Progenitor cell of endocrine pancreas (in vitro differentiated cells): ENCODE data around the gene COASY. TPM values are rescaled to one million over a fixed set of nuclear protein-coding genes. Genes with fewer than 3 reads are reported as not detected.

Experiments
- DNase-seq: peaks from one replicate; pipeline ENCODE4 v3.0.0; 2021; ENCODE audit warnings: low spot score; ENCODE audit not compliant: unreplicated experiment
- H3K27ac Mint-ChIP-seq: 2 replicates; pipeline ENCODE4 v1.8.0; 2021; ENCODE audit warnings: mild to moderate bottlenecking, moderate library complexity, mixed read lengths
- H3K27me3 Mint-ChIP-seq: 2 replicates; pipeline ENCODE4 v1.8.0; 2021; ENCODE audit warnings: mixed read lengths
- H3K36me3 Mint-ChIP-seq: 2 replicates; pipeline ENCODE4 v1.8.0; 2022; ENCODE audit warnings: mixed read lengths; ENCODE audit not compliant: insufficient read depth
- H3K4me1 Mint-ChIP-seq: 2 replicates; pipeline ENCODE4 v1.8.0; 2021; ENCODE audit warnings: low read depth, mixed read lengths
- H3K4me3 Mint-ChIP-seq: 2 replicates; pipeline ENCODE4 v1.8.0; 2021; ENCODE audit warnings: low read depth, mild to moderate bottlenecking, moderate library complexity, mixed read lengths
- H3K9me3 Mint-ChIP-seq: 2 replicates; pipeline ENCODE4 v1.8.0; 2021; ENCODE audit warnings: low read depth, mixed read lengths
- total RNA-seq: library from RNA; stranded (reverse); gene quantifications from 2 replicates; pipeline ENCODE4 v1.2.1, GENCODE V29; 2021
- TF ChIP-seq, protein P1 (sequence below): fragments of 200-600 bp; sonication (generic); IDR thresholded peaks from one replicate; pipeline ENCODE4 v1.5.0; 2021; ENCODE audit warnings: antibody characterized with exemption, mild to moderate bottlenecking; ENCODE audit not compliant: unreplicated experiment

COASY gene
- total RNA-seq, 1 donor from 2014 or later, result 66.9 TPM

DNA sequence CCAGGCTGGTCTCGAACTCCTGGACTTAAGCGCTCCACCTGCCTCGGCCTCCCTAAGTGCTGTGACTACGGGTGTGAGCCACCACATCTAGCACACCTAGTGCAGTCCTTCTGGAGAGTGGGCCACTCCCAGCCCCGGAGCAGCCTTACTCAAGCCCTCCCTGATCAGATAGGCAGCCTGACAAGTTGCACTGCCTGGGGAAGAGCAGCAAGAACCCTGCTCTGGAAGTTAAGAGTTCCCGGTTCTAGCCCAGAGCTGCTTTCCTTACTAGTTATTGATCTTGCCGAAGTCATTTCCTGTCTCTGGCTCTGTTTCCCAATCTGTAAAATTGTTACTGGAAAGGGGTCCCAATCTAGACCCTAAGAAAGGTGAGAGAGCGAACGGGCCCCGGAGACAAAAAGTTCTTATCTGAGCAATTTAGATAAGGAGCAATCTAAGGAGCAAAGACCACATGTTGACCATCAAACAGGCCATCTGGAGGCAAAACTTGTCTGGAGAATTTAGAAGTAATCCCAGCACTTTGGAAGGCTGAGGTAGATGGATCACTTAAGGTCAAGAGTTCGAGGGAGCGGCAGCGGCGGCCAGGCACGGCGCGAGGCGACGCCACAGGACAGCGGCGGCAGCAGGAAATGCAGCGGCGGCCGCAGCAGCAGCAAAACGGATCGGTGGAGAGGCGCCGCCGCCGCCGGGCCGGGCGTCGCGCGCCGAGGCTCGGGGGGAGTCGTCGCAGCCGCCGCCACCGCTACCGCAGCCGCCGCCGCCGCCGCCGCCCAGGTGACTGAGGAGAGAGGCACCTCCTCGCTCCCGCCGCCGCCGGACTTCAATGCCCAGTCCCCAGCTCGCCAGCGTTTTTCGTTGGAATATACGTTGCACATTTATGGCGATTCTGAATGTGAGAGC is 30.2 kb upstream of the COASY start:
- Mint-ChIP-seq H3K27me3 (peaks cover 6% of the 10 kb centered on the region), H3K4me3 (peak overlapping the region; percentile 61), H3K9me3 (no peaks in the 10 kb centered on the region), H3K27ac (peak overlapping the region; percentile 93), H3K4me1 (peaks cover 28% of the 10 kb centered on the region), H3K36me3 (no peaks in the 10 kb centered on the region)
- TF ChIP-seq, protein P1, sequence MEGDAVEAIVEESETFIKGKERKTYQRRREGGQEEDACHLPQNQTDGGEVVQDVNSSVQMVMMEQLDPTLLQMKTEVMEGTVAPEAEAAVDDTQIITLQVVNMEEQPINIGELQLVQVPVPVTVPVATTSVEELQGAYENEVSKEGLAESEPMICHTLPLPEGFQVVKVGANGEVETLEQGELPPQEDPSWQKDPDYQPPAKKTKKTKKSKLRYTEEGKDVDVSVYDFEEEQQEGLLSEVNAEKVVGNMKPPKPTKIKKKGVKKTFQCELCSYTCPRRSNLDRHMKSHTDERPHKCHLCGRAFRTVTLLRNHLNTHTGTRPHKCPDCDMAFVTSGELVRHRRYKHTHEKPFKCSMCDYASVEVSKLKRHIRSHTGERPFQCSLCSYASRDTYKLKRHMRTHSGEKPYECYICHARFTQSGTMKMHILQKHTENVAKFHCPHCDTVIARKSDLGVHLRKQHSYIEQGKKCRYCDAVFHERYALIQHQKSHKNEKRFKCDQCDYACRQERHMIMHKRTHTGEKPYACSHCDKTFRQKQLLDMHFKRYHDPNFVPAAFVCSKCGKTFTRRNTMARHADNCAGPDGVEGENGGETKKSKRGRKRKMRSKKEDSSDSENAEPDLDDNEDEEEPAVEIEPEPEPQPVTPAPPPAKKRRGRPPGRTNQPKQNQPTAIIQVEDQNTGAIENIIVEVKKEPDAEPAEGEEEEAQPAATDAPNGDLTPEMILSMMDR, result peak; percentile 54
- DNase-seq, result peak; percentile 42

DNA sequence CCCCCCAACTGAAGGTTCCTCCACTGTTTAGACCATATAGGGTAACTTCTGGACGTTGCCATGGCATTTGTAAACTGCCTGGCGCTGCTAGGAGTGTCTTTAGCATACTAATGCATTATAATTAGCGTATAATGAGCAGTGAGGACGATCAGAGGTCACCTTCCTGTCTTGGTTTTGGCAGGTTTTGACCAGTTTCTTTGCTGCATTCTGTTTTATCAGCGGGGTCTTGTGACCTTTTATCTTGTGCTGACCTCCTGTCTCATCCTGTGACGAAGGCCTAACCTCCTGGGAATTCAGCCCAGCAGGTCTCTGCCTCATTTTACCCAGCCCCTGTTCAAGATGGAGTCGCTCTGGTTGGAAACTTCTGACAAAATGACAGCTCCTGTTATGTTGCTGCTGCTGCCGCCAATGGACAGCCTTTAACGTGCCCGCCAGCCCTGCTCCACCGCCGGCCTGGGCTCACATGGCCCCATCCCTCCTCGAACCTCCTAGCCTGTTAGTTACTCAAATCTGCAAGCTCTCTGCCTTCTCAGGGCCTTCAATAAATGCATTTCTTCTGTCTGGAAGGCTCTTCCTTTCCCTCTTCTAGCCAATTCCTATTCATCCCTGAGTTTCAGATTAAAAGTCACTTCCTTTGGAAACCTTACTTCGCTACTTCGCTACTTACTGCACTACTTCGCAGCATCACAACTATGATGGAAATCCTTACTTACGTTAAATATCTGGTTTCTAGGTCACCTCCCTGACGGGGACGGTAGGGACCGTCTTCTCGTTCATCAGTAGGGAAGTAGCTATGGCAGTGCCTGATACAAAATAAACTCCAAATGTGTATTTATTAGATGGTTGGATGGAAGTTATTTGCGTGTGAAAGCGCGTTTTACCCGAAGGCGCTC is 26.5 kb upstream of the COASY start:
- H3K4me1 Mint-ChIP-seq, result peaks cover 25% of the 10 kb centered on the region
- no peak for DNase-seq
- TF ChIP-seq, protein P1, result no peak
- peak overlapping the region; percentile 73 for H3K4me3 Mint-ChIP-seq
- peaks cover 3% of the 10 kb centered on the region for H3K36me3 Mint-ChIP-seq
- H3K27me3 Mint-ChIP-seq, result peaks cover 6% of the 10 kb centered on the region
- H3K9me3 Mint-ChIP-seq, result no peaks in the 10 kb centered on the region
- peak overlapping the region; percentile 79 for H3K27ac Mint-ChIP-seq

DNA sequence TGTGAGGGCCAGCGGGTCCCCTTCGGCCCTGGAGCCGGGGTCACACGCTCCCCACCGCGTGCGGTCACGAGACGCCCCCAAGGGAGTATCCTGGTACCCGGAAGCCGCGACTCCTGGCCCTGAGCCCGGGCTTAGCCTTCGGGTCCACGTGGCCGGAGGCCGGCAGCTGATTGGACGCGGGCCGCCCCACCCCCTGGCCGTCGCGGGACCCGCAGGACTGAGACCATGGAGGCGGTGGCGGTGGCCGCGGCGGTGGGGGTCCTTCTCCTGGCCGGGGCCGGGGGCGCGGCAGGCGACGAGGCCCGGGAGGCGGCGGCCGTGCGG is 25.9 kb upstream of the COASY start, which contains the start of gene NAGLU:
NAGLU (plus strand) TSS at position 194 of the 324 bp plus-strand sequence; CDS start at position 226, 32 bp downstream.
- H3K36me3 Mint-ChIP-seq, result peaks cover 5% of the 10 kb centered on the region
- DNase-seq, result peak; percentile 72
- H3K27ac Mint-ChIP-seq, result peak within 1 kb of the TSS; percentile 87
- TF ChIP-seq, protein P1, result no peak
- peaks cover 6% of the 10 kb centered on the region for H3K27me3 Mint-ChIP-seq
- no peaks in the 10 kb centered on the region for H3K9me3 Mint-ChIP-seq
- H3K4me1 Mint-ChIP-seq, result peaks cover 21% of the 10 kb centered on the region
- H3K4me3 Mint-ChIP-seq, result peak within 1 kb of the TSS; percentile 73

DNA sequence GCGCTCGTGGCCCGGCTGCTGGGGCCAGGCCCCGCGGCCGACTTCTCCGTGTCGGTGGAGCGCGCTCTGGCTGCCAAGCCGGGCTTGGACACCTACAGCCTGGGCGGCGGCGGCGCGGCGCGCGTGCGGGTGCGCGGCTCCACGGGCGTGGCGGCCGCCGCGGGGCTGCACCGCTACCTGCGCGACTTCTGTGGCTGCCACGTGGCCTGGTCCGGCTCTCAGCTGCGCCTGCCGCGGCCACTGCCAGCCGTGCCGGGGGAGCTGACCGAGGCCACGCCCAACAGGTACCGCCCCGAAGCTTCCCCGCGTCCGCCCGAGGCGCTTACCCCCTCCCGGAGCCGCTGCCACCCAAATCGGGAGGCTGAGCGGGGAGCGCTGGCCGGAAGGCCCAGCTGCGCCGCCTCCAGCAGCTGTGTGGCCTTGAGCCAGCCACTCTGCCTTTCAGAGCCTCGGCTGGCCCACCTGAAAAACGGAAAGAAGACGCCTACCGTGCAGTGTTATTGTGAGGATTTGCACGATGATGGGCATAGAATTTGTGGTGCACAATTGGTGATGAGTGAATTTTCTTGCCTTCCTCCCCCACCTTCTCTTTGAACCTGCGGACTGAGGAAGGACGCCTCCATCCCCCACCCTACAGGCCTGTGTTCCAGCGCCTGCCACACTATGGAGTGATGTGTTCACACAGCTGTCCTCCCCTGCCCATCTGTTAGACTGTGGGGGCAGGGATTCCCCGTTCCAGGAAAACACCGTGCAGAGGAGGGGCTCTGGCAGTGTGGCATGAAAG is 25.4 kb upstream of the COASY start:
- peaks cover 7% of the 10 kb centered on the region for H3K36me3 Mint-ChIP-seq
- peak overlapping the region; percentile 73 for H3K4me3 Mint-ChIP-seq
- TF ChIP-seq, protein P1, result no peak
- H3K27me3 Mint-ChIP-seq, result peaks cover 6% of the 10 kb centered on the region
- H3K4me1 Mint-ChIP-seq, result peaks cover 19% of the 10 kb centered on the region
- no peaks in the 10 kb centered on the region for H3K9me3 Mint-ChIP-seq
- DNase-seq, result peak; percentile 49
- H3K27ac Mint-ChIP-seq, result peak overlapping the region; percentile 87
